Heart right ventricle (tissue), 16 donors: ENCODE results near the gene LRRC8D. TPM values are rescaled to one million over a fixed set of nuclear protein-coding genes. Genes with fewer than 3 reads are reported as not detected.

Experiments used
- ATAC-seq, 8 donors: fragments of 200-7000 bp; cut with Tn5 transposase; one replicate each; pipeline ENCODE4 v1.9.1; 2020; ENCODE audit warnings: mild to moderate bottlenecking in 8 of 8, moderate library complexity in 8 of 8, moderate number of reproducible peaks in 1 of 8
- DNase-seq, 2 donors: peaks; one replicate each; pipeline ENCODE4 v3.0.0-alpha.2; 2020
- H3K27ac ChIP-seq, 10 donors: fragments of 200-600 bp; sonication (generic) in 2 of 10; one replicate each; pipeline versions ENCODE4 v1.5.0 to v1.8.0; 2020 to 2022; ENCODE audit warnings: mild to moderate bottlenecking in 3 of 10
- H3K27me3 ChIP-seq, 7 donors: fragments of 200-600 bp; one replicate each; pipeline ENCODE4 v1.8.0; 2021 to 2022; ENCODE audit warnings: mild to moderate bottlenecking in 2 of 7
- H3K36me3 ChIP-seq, 9 donors: fragments of 200-600 bp; sonication (generic) in 1 of 9; one replicate each; pipeline versions ENCODE4 v1.5.0 to v1.8.0; 2020 to 2022; ENCODE audit warnings: mild to moderate bottlenecking in 2 of 9
- H3K4me1 ChIP-seq, 9 donors: fragments of 200-600 bp; sonication (generic) in 1 of 9; one replicate each; pipeline versions ENCODE4 v1.5.0 to v1.8.0; 2020 to 2022; ENCODE audit warnings: mild to moderate bottlenecking in 4 of 9
- H3K4me3 ChIP-seq, 10 donors: fragments of 200-600 bp; sonication (generic) in 2 of 10; one replicate each; pipeline versions ENCODE4 v1.5.0 to v1.8.0; 2020 to 2022; ENCODE audit warnings: mild to moderate bottlenecking in 7 of 10, moderate library complexity in 2 of 10
- H3K9me3 ChIP-seq, 11 donors: fragments of 200-600 bp in 10 of 11; sonication (generic) in 2 of 11; one replicate each; pipeline versions ENCODE4 v1.5.0 to v1.8.0; 2013 to 2022; ENCODE audit warnings: mild to moderate bottlenecking in 2 of 11, control low read depth in 1 of 11, moderate library complexity in 1 of 11
- CTCF ChIP-seq, 9 donors: fragments of 200-600 bp; sonication (generic) in 2 of 9; IDR thresholded peaks; one replicate each; pipeline versions ENCODE4 v1.5.0 to v1.8.0; 2021 to 2022; ENCODE audit warnings: antibody characterized with exemption in 9 of 9, mild to moderate bottlenecking in 5 of 9, moderate library complexity in 1 of 9
- WGBS, 2 donors: extraction: QIAGEN DNeasy Blood & Tissue Kit; methylation state at CpG; one replicate each; pipeline ENCODE4 v1.1.7; 2013; ENCODE audit warnings: inconsistent platforms in 1 of 2; 5-methylcytosine and 5-hydroxymethylcytosine counted together
- intact Hi-C, 10 donors: fragments of 100-400 bp; cut with DNase I; formaldehyde crosslinking; loops; one replicate each; pipeline versions ENCODE4 v1.11.1 to v1.14.2; 2022
- polyA plus RNA-seq, 2 donors: library from polyadenylated mRNA; stranded (reverse); fragments of 200-250 nt; gene quantifications; one replicate each; pipeline ENCODE4 v1.2.3, GENCODE V29; 2013
- total RNA-seq, 10 donors: library from RNA; stranded (reverse); fragmentation: NEBNext Ultra II Directional in 3 of 10; extraction: Animal tissue kit (Norgen Biotek cat#: 25700) in 3 of 10; gene quantifications; one replicate each; pipeline versions ENCODE4 v1.2.1 to v1.2.4, GENCODE V29; 2021 to 2023
- donor health status: Arrhythmogenic right ventricular cardiomyopathy.
- donor health status: ischemic (EF 13 %, LVEDD 7.1; RV severe dilation, severe dysfunction).
- donor health status: healthy with polysubstance abuse.
- donor health status: DM: no; HTN: yes; CAD: no.
- donor health status: DM: no; HTN: no; CAD: no.
- donor health status: ischemic (EF 25% LVEDD 6.9; RV normal size, moderate dysfunction).
- donor health status: ischemic (EF 25% LVEDD 5.7; RV mildly dilated, moderate dysfunction).
- donor health status: healthy.
- donor health status: DM: yes; HTN: yes; CAD: no.
- donor health status: Ischemic cardiomyopathy.
- donor health status: ischemic (EF 35%, LVEDD 5.7; RV mildly dilated, moderate dysfunction).
- donor health status: nonischemic (EF 11% LVEDD 7.7; RV severe dilation, severe dysfunction).
- donor health status: DM: yes; HTN: yes; CAD: no.
- donor health status: PGD.
- donor health status: ischemic (EF 29% LVEDD 5.4; RV normal size, mild dysfunction).
- donor health status: nonischemic (EF 23%, LVEDD 6.1; RV moderate dilation, normal function).

LRRC8D gene
- total and polyA plus RNA-seq, 12 donors, result 3.0 to 11.0 (median 6.6) TPM

GRCh38 chr1:89929467-89930063 lies 108.7 kb downstream of the LRRC8D start:
- peaks cover 0 to 21% (median 17%) of the 10 kb centered on the region in 9 donors for H3K36me3 ChIP-seq
- 97% methylated on average over 6 of the region's 6 CpGs for WGBS, 2 donors
- no peaks in the 10 kb centered on the region for H3K4me1 ChIP-seq
- H3K4me3 ChIP-seq, result no peak overlapping the region
- ATAC-seq (no peak), DNase-seq (no peak)
- no peaks in the 10 kb centered on the region for H3K27me3 ChIP-seq
- H3K27ac ChIP-seq, result no peak overlapping the region
- intact Hi-C loops, result no loop called here
- H3K9me3 ChIP-seq, result no peaks in the 10 kb centered on the region
- TF ChIP-seq CTCF (IDR thresholded peaks at IDR 0.05), result no peak

- Histone ChIP-seq H3K4me1 (no peaks in the 10 kb centered on the region), H3K9me3 (no peaks in the 10 kb centered on the region), H3K4me3 (no peak overlapping the region), H3K36me3 (peaks cover 0 to 31% (median 18%) of the 10 kb centered on the region in 9 donors), H3K27me3 (no peaks in the 10 kb centered on the region), H3K27ac (no peak overlapping the region)
- DNase-seq, result no peak
- ATAC-seq, result no peak
- TF ChIP-seq CTCF (IDR thresholded peaks at IDR 0.05), result no peak
- intact Hi-C loops, result no loop called here
- 80 to 83% methylated on average over 2 of the region's 2 CpGs for WGBS, 2 donors
These were observed 109.7 kb downstream of the LRRC8D start for GRCh38 chr1:89930579-89930978.

DNA sequence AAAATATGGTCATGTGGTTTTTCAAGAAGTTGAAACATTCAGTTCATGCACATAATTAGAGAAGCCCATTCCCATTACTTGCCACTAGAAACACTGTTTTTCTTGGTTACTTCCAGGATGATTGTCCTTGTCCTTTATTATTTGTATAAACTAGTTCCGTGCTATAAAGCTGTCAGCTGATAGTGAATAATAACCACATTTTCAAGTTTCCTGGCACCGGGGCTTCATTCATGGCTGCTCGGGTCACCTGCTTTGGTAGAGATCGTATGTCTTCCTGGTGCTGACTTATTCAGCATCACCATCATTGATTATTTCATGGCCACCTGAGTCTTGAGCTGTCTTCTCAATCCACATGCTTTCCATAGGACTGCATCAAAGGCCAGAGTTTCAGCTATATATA lies 111.1 kb downstream of the LRRC8D start:
- no peaks in the 10 kb centered on the region for H3K27me3 ChIP-seq
- H3K27ac ChIP-seq, result no peak overlapping the region
- H3K4me3 ChIP-seq, result no peak overlapping the region
- WGBS, 2 donors, result 95 to 98% methylated on average over 4 of the region's 4 CpGs
- intact Hi-C loops, result no loop called here
- H3K9me3 ChIP-seq, result no peaks in the 10 kb centered on the region
- no peak for TF ChIP-seq CTCF (IDR thresholded peaks at IDR 0.05)
- DNase-seq (no peak), ATAC-seq (no peak)
- peaks cover 0 to 37% (median 18%) of the 10 kb centered on the region in 9 donors for H3K36me3 ChIP-seq
- H3K4me1 ChIP-seq, result no peaks in the 10 kb centered on the region

DNA sequence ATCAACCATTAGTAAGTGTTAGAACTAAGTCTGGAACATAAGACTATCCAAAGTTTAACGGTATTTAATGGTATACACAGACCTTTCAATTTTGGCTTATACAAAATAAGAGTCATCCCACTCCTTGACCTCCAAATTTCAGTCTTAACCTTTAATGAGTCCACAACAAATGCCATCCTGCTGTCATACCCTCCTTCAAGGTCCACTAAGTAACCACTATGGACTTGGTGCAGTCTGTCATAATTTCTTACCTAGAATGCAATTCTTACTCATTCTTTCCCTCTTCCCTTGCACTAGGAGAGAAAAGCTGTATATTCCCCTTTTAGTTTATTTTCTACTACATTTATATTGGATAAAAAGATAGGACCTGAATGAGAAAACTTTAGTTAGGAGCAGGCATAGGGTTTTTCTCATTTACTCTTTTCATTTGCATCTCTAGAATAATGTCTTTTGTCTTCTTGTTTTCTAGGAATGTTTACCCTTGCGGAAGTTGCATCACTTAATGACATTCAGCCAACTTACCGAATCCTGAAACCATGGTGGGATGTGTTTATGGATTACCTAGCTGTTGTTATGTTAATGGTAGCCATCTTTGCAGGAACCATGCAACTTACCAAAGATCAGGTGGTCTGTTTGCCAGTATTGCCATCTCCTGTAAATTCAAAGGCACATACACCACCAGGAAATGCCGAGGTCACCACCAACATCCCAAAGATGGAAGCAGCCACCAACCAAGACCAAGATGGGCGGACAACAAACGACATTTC lies 111.9 kb downstream of the LRRC8D start:
- H3K27ac ChIP-seq, result no peak overlapping the region
- no peak for TF ChIP-seq CTCF (IDR thresholded peaks at IDR 0.05)
- ATAC-seq (no peak), DNase-seq (no peak)
- intact Hi-C loops, result no loop called here
- peaks cover 0 to 37% (median 18%) of the 10 kb centered on the region in 9 donors for H3K36me3 ChIP-seq
- H3K4me3 ChIP-seq, result no peak overlapping the region
- WGBS, 2 donors, result 97 to 98% methylated on average over 6 of the region's 6 CpGs
- no peaks in the 10 kb centered on the region for H3K9me3 ChIP-seq
- no peaks in the 10 kb centered on the region for H3K27me3 ChIP-seq
- peaks cover 0 to 4% (median 0%) of the 10 kb centered on the region in 9 donors for H3K4me1 ChIP-seq
